ENCODE results near the gene ATP6V1C2. TPM values are rescaled to one million over a fixed set of nuclear protein-coding genes. Genes with fewer than 3 reads are reported as not detected.

The ATP6V1C2 gene
- total and polyA plus RNA-seq, 11 donors = 0.32 to 2.1 (median 0.48) TPM; not detected in 1

DNA sequence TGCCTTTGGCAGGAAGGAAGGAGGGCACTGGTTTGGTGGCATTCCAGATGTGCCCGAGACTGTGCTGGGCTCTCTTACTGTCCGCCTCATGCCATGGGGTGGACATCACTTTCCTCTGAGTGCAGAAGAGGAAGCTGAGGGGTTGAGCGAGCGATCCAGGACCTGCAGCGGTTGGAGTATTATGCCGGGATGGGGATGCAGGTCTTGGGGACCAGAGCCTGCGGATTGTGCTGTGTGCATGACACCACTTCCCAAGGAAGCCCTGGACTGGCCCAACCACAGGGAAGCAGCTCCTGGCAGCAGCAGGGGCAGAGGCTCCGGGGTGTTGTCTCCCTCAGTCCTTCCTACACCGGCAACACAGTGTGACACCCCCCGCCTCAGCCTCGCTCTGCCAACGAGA is 44.5 kb downstream of the ATP6V1C2 start:
- WGBS, 4 donors = 86 to 92% (median 89%) methylated on average over 12 of the region's 12 CpGs
- intact Hi-C loops (cut with DNase I) = no loop called here
- ATAC-seq = no peak

DNA sequence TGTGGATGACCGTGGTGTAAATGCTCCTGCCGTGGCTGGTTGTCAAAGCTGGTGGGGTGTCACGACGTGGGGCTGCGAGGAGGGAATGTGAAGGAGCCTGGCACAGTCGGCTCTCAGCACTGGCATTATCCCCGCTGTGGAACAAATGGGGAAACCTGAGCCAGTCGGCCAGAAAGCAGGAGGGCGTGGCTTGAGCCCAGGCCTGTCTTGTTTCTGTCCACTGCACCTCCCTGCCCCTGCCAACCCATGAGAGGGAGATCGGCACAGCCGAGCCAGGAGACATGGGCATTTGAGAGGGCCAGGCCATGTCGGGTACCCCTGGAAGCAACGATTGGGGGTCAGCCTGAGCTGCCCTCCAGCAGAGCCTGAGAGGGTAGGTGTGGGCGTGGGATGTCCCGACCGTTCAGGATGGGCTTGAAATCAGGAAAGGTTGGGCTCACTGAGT is 46.7 kb downstream of the ATP6V1C2 start:
- intact Hi-C loops (cut with DNase I) = no loop called here
- Histone ChIP-seq H3K9me3 (no peaks in the 10 kb centered on the region), H3K4me3 (no peak overlapping the region), H3K4me1 (peaks cover 0 to 9% (median 0%) of the 10 kb centered on the region in 12 donors), H3K27me3 (no peaks in the 10 kb centered on the region), H3K27ac (peak overlapping the region in 1 of 12 donors; percentile 19), H3K36me3 (no peaks in the 10 kb centered on the region)
- ATAC-seq = peak; percentile 76 to 85 (median 82)
- TF ChIP-seq, protein P1, sequence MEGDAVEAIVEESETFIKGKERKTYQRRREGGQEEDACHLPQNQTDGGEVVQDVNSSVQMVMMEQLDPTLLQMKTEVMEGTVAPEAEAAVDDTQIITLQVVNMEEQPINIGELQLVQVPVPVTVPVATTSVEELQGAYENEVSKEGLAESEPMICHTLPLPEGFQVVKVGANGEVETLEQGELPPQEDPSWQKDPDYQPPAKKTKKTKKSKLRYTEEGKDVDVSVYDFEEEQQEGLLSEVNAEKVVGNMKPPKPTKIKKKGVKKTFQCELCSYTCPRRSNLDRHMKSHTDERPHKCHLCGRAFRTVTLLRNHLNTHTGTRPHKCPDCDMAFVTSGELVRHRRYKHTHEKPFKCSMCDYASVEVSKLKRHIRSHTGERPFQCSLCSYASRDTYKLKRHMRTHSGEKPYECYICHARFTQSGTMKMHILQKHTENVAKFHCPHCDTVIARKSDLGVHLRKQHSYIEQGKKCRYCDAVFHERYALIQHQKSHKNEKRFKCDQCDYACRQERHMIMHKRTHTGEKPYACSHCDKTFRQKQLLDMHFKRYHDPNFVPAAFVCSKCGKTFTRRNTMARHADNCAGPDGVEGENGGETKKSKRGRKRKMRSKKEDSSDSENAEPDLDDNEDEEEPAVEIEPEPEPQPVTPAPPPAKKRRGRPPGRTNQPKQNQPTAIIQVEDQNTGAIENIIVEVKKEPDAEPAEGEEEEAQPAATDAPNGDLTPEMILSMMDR (IDR thresholded peaks at IDR 0.05) = no peak
- no peak for TF ChIP-seq POLR2A (IDR thresholded peaks at IDR 0.05)
- DNase-seq = peak in 4 of 5 donors; percentile 25 to 74 (median 46)
- 54 to 62% (median 58%) methylated on average over 10 to 16 of the region's 16 CpGs for WGBS, 4 donors

More for the DNA sequence above, 44.5 kb downstream of the ATP6V1C2 start:
- Histone ChIP-seq H3K36me3 (no peaks in the 10 kb centered on the region), H3K9me3 (no peaks in the 10 kb centered on the region), H3K4me3 (no peak overlapping the region), H3K27ac (no peak overlapping the region), H3K27me3 (no peaks in the 10 kb centered on the region), H3K4me1 (peaks cover 0 to 16% (median 0%) of the 10 kb centered on the region in 12 donors)
- TF ChIP-seq POLR2A (IDR thresholded peaks at IDR 0.05) = no peak
- TF ChIP-seq, protein P1 (IDR thresholded peaks at IDR 0.05) = no peak
- no peak for DNase-seq

DNA sequence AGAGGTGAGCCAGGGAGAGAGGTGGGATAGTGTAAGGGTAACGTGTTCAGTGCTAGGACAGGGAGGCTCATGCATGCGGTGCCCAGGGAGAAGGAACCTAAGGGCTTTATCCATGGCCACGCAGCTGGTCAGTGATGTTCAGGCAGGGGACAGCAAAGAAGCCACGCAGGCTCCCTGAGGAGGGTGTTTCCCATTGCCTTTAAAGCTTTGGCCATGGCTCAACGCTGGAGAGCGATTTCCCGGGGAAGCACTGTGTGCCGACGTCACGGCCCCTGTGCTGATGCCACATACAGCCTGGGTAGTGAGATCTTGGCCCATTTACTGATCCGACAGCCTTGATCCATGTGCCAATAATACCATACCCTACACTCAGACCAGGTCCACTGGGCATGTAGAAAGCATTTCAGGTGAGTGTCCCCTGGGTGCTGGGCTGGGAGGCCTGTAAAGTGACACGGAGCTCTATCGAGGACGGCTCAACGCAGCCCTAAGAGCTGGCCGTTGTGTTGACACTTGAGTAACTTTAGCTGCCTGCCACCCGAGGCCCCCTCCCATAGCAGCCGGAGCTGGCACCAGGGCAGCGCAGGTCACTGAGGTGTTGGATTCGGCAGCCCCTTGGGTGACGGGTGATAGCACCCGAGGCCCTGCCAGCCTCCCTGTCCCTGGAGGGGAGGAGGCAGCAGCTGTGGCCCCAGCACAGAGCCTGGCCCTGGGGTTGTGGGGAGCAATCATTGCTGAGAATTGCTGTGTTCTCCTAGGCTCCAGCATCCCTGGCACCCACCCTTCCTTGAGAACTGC is 49.7 kb downstream of the ATP6V1C2 start:
- intact Hi-C loops (cut with DNase I) = no loop called here
- ATAC-seq = no peak

DNA sequence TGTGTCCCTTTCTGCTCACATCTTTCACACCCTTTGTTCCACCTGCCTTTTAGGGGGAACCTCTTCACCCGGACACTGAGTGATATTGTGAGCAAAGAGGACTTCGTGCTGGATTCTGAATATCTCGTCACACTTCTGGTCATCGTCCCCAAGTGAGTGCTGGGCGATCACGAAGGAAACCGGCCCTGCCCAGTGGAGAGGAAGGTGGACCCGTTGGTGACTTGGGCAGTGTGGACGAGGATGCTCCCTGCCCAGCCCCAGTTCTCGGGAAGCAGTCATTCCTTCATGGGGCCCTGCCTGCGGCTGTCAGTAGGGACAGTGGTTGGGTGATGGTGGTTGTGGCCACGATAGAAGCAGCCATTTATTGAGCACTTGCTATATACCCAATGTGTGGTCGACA is 50.4 kb downstream of the ATP6V1C2 start:
- Histone ChIP-seq H3K36me3 (peaks cover 0 to 6% (median 0%) of the 10 kb centered on the region in 9 donors), H3K27ac (no peak overlapping the region), H3K27me3 (no peaks in the 10 kb centered on the region), H3K4me3 (no peak overlapping the region), H3K9me3 (no peaks in the 10 kb centered on the region), H3K4me1 (peaks cover 0 to 25% (median 13%) of the 10 kb centered on the region in 12 donors)
- DNase-seq = no peak
- intact Hi-C loops (cut with DNase I) = no loop called here
- no peak for ATAC-seq
- TF ChIP-seq POLR2A (IDR thresholded peaks at IDR 0.05) = no peak
- TF ChIP-seq, protein P1 (IDR thresholded peaks at IDR 0.05) = no peak
- 89 to 94% (median 92%) methylated on average over 13 of the region's 13 CpGs for WGBS, 4 donors

More for the DNA sequence above, 49.7 kb downstream of the ATP6V1C2 start:
- H3K4me1 ChIP-seq = peaks cover 0 to 25% (median 13%) of the 10 kb centered on the region in 12 donors
- TF ChIP-seq, protein P1 (IDR thresholded peaks at IDR 0.05) = no peak
- no peak for TF ChIP-seq POLR2A (IDR thresholded peaks at IDR 0.05)
- no peaks in the 10 kb centered on the region for H3K9me3 ChIP-seq
- DNase-seq = no peak
- WGBS, 4 donors = 75 to 87% (median 82%) methylated on average over 14 to 22 of the region's 22 CpGs
- H3K27ac ChIP-seq = no peak overlapping the region
- no peaks in the 10 kb centered on the region for H3K36me3 ChIP-seq
- H3K4me3 ChIP-seq = no peak overlapping the region
- H3K27me3 ChIP-seq = no peaks in the 10 kb centered on the region

Data from heart left ventricle (tissue), 16 donors.